HCT116 (cell line): ENCODE measurements around the gene EDEM1. TPM values are rescaled to one million over a fixed set of nuclear protein-coding genes. Genes with fewer than 3 reads are reported as not detected.

Source experiments
- ATAC-seq: fragments of 200-7000 bp; cut with Tn5 transposase; 2 replicates; pipeline ENCODE4 v1.9.1; 2020; ENCODE audit warnings: mild to moderate bottlenecking, moderate library complexity
- BruUV-seq: library from RNA; stranded (reverse); fragments of 400-500 nt; replicated peaks from 2 replicates; lab custom pipeline; 2021; lab: Mats Ljungman, UMichigan
- CTCF ChIA-PET: fragments of 300-600 bp; sonication (Branson Sonifier 250); formaldehyde crosslinking; loops from one replicate; lab custom pipeline; 2021; ENCODE audit warnings: antibody characterized with exemption; lab: Charles Lee
- POLR2A ChIA-PET: fragments of 300-600, 350-600 bp; sonication (Branson Sonifier 250); formaldehyde crosslinking; loops from one replicate; lab custom pipeline; 2021; ENCODE audit warnings: antibody characterized with exemption; lab: Charles Lee
- RAD21 ChIA-PET, 2 experiments: fragments of 300-600 bp; sonication (Branson Sonifier 250); formaldehyde crosslinking; loops; one replicate each; lab custom pipeline; 2023; ENCODE audit warnings: low total read pairs in 2 of 2; ENCODE audit not compliant: uncharacterized antibody in 2 of 2, unreplicated experiment in 2 of 2, low non-redundant PET in 1 of 2; lab: Charles Lee
- DNase-seq: peaks from one replicate; pipeline ENCODE4 v3.0.0-alpha.2; 2010; ENCODE audit warnings: low read depth, low spot score
- H2AFZ ChIP-seq: fragments of 200-600 bp; shearing (Covaris generic), sonication (generic); 2 replicates; pipeline ENCODE4 v1.6.1; 2017; ENCODE audit warnings: low read depth, mixed run types, mixed read lengths, antibody characterized with exemption, low read length; ENCODE audit not compliant: poor library complexity, severe bottlenecking
- H3K27ac ChIP-seq: 2 replicates; pipeline ENCODE4 v1.5.1; 2012; ENCODE audit warnings: low read depth, low read length
- H3K27me3 ChIP-seq: fragments of 200-600 bp; sonication (generic); 2 replicates; pipeline ENCODE4 v1.6.1; 2016; ENCODE audit warnings: mixed run types, low read length, mixed read lengths; ENCODE audit not compliant: insufficient read depth
- H3K36me3 ChIP-seq, 2 experiments: fragments of 200-500 bp in 1 of 2; fragments of 200-600 bp in 1 of 2; sonication (Bioruptor generic) in 1 of 2; sonication (generic) in 1 of 2; 2 replicates each; pipeline versions ENCODE4 v1.5.1 to v1.6.1; 2014 to 2016; ENCODE audit warnings: low read length in 2 of 2, inconsistent platforms in 1 of 2, mixed read lengths in 1 of 2, mixed run types in 1 of 2; ENCODE audit not compliant: insufficient read depth in 2 of 2, control insufficient read depth in 1 of 2
- H3K4me1 ChIP-seq, 2 experiments: fragments of 200-600 bp in 1 of 2; sonication (generic) in 1 of 2; 2 replicates each; pipeline versions ENCODE4 v1.5.1 to v1.6.1; 2012 to 2017; ENCODE audit warnings: low read length in 2 of 2, inconsistent platforms in 1 of 2, mild to moderate bottlenecking in 1 of 2, mixed read lengths in 1 of 2, mixed run types in 1 of 2, moderate library complexity in 1 of 2; ENCODE audit not compliant: insufficient read depth in 2 of 2, control insufficient read depth in 1 of 2
- H3K4me2 ChIP-seq: fragments of 200-600 bp; sonication (generic); 2 replicates; pipeline ENCODE4 v1.6.1; 2017; ENCODE audit warnings: mixed run types, low read length, mixed read lengths
- H3K4me3 ChIP-seq, 2 experiments: fragments of 200-600 bp in 1 of 2; sonication (generic) in 1 of 2; replicated peaks in 1 of 2; 2 replicates each; pipeline ENCODE4 v1.5.1; 2011 to 2016; ENCODE audit warnings: low read length in 2 of 2, control low read depth in 1 of 2, low read depth in 1 of 2, mild to moderate bottlenecking in 1 of 2, mixed read lengths in 1 of 2, mixed run types in 1 of 2
- H3K79me2 ChIP-seq: fragments of 200-600 bp; sonication (generic); 2 replicates; pipeline ENCODE4 v1.6.1; 2017; ENCODE audit warnings: mild to moderate bottlenecking, mixed run types, low read length, moderate library complexity, mixed read lengths; ENCODE audit not compliant: insufficient read depth
- H3K9ac ChIP-seq: fragments of 200-600 bp; sonication (generic); 2 replicates; pipeline ENCODE4 v1.6.1; 2016; ENCODE audit warnings: low read length, mixed read lengths
- H3K9me2 ChIP-seq: fragments of 200-600 bp; sonication (generic), shearing (Covaris generic); 2 replicates; pipeline ENCODE4 v1.6.1; 2017; ENCODE audit warnings: mixed run types, mild to moderate bottlenecking, moderate library complexity; ENCODE audit not compliant: insufficient read depth
- H3K9me3 ChIP-seq, 2 experiments: fragments of 200-500 bp in 1 of 2; fragments of 200-600 bp in 1 of 2; sonication (Bioruptor generic) in 1 of 2; sonication (generic) in 1 of 2; 2 replicates each; pipeline ENCODE4 v1.6.1; 2014 to 2017; ENCODE audit warnings: low read length in 2 of 2, mixed read lengths in 2 of 2, inconsistent platforms in 1 of 2, low read depth in 1 of 2, mild to moderate bottlenecking in 1 of 2, mixed run types in 1 of 2, moderate library complexity in 1 of 2; ENCODE audit not compliant: control insufficient read depth in 1 of 2, insufficient read depth in 1 of 2
- H4K20me1 ChIP-seq: fragments of 200-600 bp; sonication (generic), shearing (Covaris generic); 2 replicates; pipeline ENCODE4 v1.6.1; 2017; ENCODE audit warnings: mixed run types, mild to moderate bottlenecking, moderate library complexity; ENCODE audit not compliant: insufficient read depth
- ATF3 ChIP-seq: IDR thresholded peaks from 2 replicates; pipeline ENCODE4 v1.6.1; 2012
- CBX3 ChIP-seq: IDR thresholded peaks from 2 replicates; pipeline ENCODE4 v1.6.1; 2012; ENCODE audit warnings: low read depth
- CEBPB ChIP-seq: IDR thresholded peaks from 2 replicates; pipeline ENCODE4 v1.6.1; 2012; ENCODE audit warnings: low read depth
- CTCF ChIP-seq, 3 experiments: fragments of 200-600 bp in 1 of 3; sonication (generic) in 1 of 3; IDR thresholded peaks in 2 of 3; conservative IDR thresholded peaks in 1 of 3; 2 replicates each; pipeline ENCODE4 v1.5.1; 2012 to 2017; ENCODE audit warnings: low read depth in 2 of 3, low read length in 2 of 3, antibody characterized with exemption in 1 of 3, borderline replicate concordance in 1 of 3, control low read depth in 1 of 3, mild to moderate bottlenecking in 1 of 3, mixed read lengths in 1 of 3, mixed run types in 1 of 3, moderate library complexity in 1 of 3; ENCODE audit not compliant: insufficient read depth in 1 of 3
- EZH2phosphoT487 ChIP-seq: fragments of 200-600 bp; IDR thresholded peaks from 2 replicates; pipeline ENCODE4 v1.6.1; 2018; ENCODE audit warnings: antibody characterized with exemption, borderline replicate concordance
- JUND ChIP-seq: IDR thresholded peaks from 2 replicates; pipeline ENCODE4 v1.6.1; 2012
- MAX ChIP-seq: IDR thresholded peaks from 2 replicates; pipeline ENCODE4 v1.6.1; 2012
- POLR2A ChIP-seq: IDR thresholded peaks from 2 replicates; pipeline ENCODE4 v1.7.0; 2011; ENCODE audit warnings: borderline replicate concordance; ENCODE audit not compliant: insufficient read depth, insufficient read length; ENCODE audit errors: extremely low read depth
- POLR2AphosphoS5 ChIP-seq: IDR thresholded peaks from 2 replicates; pipeline ENCODE4 v1.6.1; 2011; ENCODE audit warnings: mild to moderate bottlenecking, low read depth, low read length, moderate library complexity
- RAD21 ChIP-seq: IDR thresholded peaks from 2 replicates; pipeline ENCODE4 v1.6.1; 2012; ENCODE audit warnings: low read depth, mild to moderate bottlenecking
- REST ChIP-seq: IDR thresholded peaks from 2 replicates; pipeline ENCODE4 v1.6.1; 2012; ENCODE audit warnings: low read depth
- SIN3A ChIP-seq: IDR thresholded peaks from 2 replicates; pipeline ENCODE4 v1.6.1; 2012; ENCODE audit warnings: low read depth
- SRF ChIP-seq: IDR thresholded peaks from 2 replicates; pipeline ENCODE4 v1.6.1; 2012; ENCODE audit warnings: low read depth
- YY1 ChIP-seq: IDR thresholded peaks from 2 replicates; pipeline ENCODE4 v1.6.1; 2011; ENCODE audit warnings: low read length, low read depth, moderate library complexity, mild to moderate bottlenecking; ENCODE audit not compliant: insufficient replicate concordance; ENCODE audit errors: extremely low read depth
- ZFX ChIP-seq: fragments of 450-650 bp; IDR thresholded peaks from 2 replicates; pipeline ENCODE4 v1.6.1; 2017
- ZNF274 ChIP-seq: fragments of 200-500 bp; sonication (Bioruptor generic); IDR thresholded peaks from 2 replicates; pipeline ENCODE4 v1.6.1; 2014; ENCODE audit warnings: mild to moderate bottlenecking, low read depth, low read length, inconsistent platforms
- intact Hi-C: fragments of 100-400 bp; cut with micrococcal nuclease; formaldehyde crosslinking; loops from 2 replicates; pipeline ENCODE4 v1.10.0; 2022
- total RNA-seq: library from RNA; stranded (reverse); gene quantifications from one replicate; pipeline ENCODE4 v1.2.1, GENCODE V29; 2021; ENCODE audit not compliant: unreplicated experiment

The EDEM1 gene
- total RNA-seq, 1 experiment from 2014 or later: 23.7 TPM

- TF ChIP-seq RAD21 (no peak), POLR2A (no peak), EZH2phosphoT487 (no peak), SIN3A (no peak), JUND (no peak), ZNF274 (no peak), CBX3 (no peak), CTCF (IDR thresholded peaks at IDR 0.05 in 2 of 3, conservative IDR thresholded peaks at IDR 0.05 in 1 of 3; ENCODE audit: borderline replicate concordance in 1 of 3, insufficient read depth in 1 of 3, low read depth in 2 of 3, low read length in 2 of 3) (no peak), ZFX (no peak), POLR2AphosphoS5 (no peak), CEBPB (no peak), YY1 (no peak), ATF3 (no peak), SRF (no peak), MAX (no peak), REST (no peak)
- TF ChIP-seq, all 23 proteins: peak for 0
- H3K4me1 ChIP-seq: no peaks in the 10 kb centered on the region
- DNase-seq (no peak), ATAC-seq (no peak)
- intact Hi-C loops: no loop called here
- peaks cover 14 to 21% of the 10 kb centered on the region in 2 experiments; a peak in 3 of 4 replicates for H3K36me3 ChIP-seq
- no peak overlapping the region for H3K4me2 ChIP-seq
- BruUV-seq: no TSS peak
- H3K27me3 ChIP-seq: no peaks in the 10 kb centered on the region
- H3K9me3 ChIP-seq: no peaks in the 10 kb centered on the region
- H2AFZ ChIP-seq: no peak overlapping the region
- H3K9ac ChIP-seq: no peak overlapping the region
- no peak overlapping the region for H3K27ac ChIP-seq
- CTCF ChIA-PET: no interaction called here
- no peaks in the 10 kb centered on the region for H4K20me1 ChIP-seq
- POLR2A ChIA-PET: interaction anchor here (1.4 kb wide), 1 partner anchor 12 kb away, joined by 4 read pairs; no protein-coding TSS in a partner anchor
- H3K79me2 ChIP-seq: no peaks in the 10 kb centered on the region
- RAD21 ChIA-PET: no interaction called here
- no peaks in the 10 kb centered on the region for H3K9me2 ChIP-seq
- H3K4me3 ChIP-seq: no peak overlapping the region
Observed at GRCh38 chr3:5219216-5219615, 31.7 kb downstream of the EDEM1 start.
